PC-3 (cell line): Measurements from ENCODE around the gene HCFC1R1.

Experiments used
- CTCF ChIP-seq: fragments of 300-600 bp; sonication (generic); conservative IDR thresholded peaks from 2 replicates; pipeline ENCODE4 v1.5.1; 2017; ENCODE audit warnings: antibody characterized with exemption, low read depth, mild to moderate bottlenecking, low read length
- EZH2 ChIP-seq: fragments of 300-600 bp; sonication (generic); IDR thresholded peaks from one replicate; pipeline ENCODE4 v1.6.1; 2017; ENCODE audit warnings: antibody characterized with exemption, mild to moderate bottlenecking, low read length; ENCODE audit not compliant: unreplicated experiment

GRCh38 chr16:2996298-2996697 lies 27.4 kb downstream of the HCFC1R1 start:
- TF ChIP-seq EZH2 (no peak), CTCF (no peak)
